WTC11 (cell line): ENCODE results near the gene IQSEC1. TPM values are rescaled to one million over a fixed set of nuclear protein-coding genes. Genes with fewer than 3 reads are reported as not detected.

Experiments
- ATAC-seq: fragments of 200-7000 bp; cut with Tn5 transposase; 2 replicates; pipeline ENCODE4 v1.10.0; 2021; ENCODE audit warnings: mild to moderate bottlenecking, moderate library complexity
- CTCF ChIA-PET: fragments of 300-600 bp; sonication (Branson Sonifier 250); formaldehyde crosslinking; loops from one replicate; lab custom pipeline; 2021; ENCODE audit warnings: antibody characterized with exemption; lab: Charles Lee
- POLR2A ChIA-PET: fragments of 350-600 bp; sonication (Branson Sonifier 250); formaldehyde crosslinking; loops from one replicate; lab custom pipeline; 2021; ENCODE audit warnings: antibody characterized with exemption; lab: Charles Lee
- DNase-seq: peaks from one replicate; pipeline ENCODE4 v3.0.0; 2021; ENCODE audit warnings: low spot score
- H3K27ac Mint-ChIP-seq: 2 replicates; pipeline ENCODE4 v1.8.0; 2021; ENCODE audit warnings: mixed read lengths
- H3K27me3 Mint-ChIP-seq: 2 replicates; pipeline ENCODE4 v1.8.0; 2021; ENCODE audit warnings: low read depth, mild to moderate bottlenecking, moderate library complexity, mixed read lengths
- H3K36me3 Mint-ChIP-seq: 2 replicates; pipeline ENCODE4 v1.8.0; 2021; ENCODE audit warnings: mixed read lengths
- H3K4me1 Mint-ChIP-seq: 2 replicates; pipeline ENCODE4 v1.8.0; 2022; ENCODE audit warnings: mixed read lengths
- H3K4me3 Mint-ChIP-seq: 2 replicates; pipeline ENCODE4 v1.8.0; 2021; ENCODE audit warnings: mild to moderate bottlenecking, moderate library complexity, mixed read lengths
- H3K9me3 Mint-ChIP-seq: 2 replicates; pipeline ENCODE4 v1.8.0; 2021; ENCODE audit warnings: mixed read lengths
- AFF4 ChIP-seq: sonication (generic); formaldehyde crosslinking; IDR thresholded peaks from 2 replicates; pipeline ENCODE4 v1.8.1; 2023; ENCODE audit warnings: mild to moderate bottlenecking, missing genetic modification reagents, borderline replicate concordance
- ARID4B ChIP-seq: sonication (generic); formaldehyde crosslinking; IDR thresholded peaks from 2 replicates; pipeline ENCODE4 v1.8.0; 2023; ENCODE audit warnings: missing genetic modification reagents, mild to moderate bottlenecking, borderline replicate concordance
- ELF4 ChIP-seq: sonication (generic); formaldehyde crosslinking; IDR thresholded peaks from 2 replicates; pipeline ENCODE4 v1.8.1; 2022; ENCODE audit warnings: low read depth, mild to moderate bottlenecking, moderate library complexity, missing genetic modification reagents
- FOXP4 ChIP-seq: sonication (generic); formaldehyde crosslinking; IDR thresholded peaks from 2 replicates; pipeline ENCODE4 v1.8.0; 2022; ENCODE audit warnings: mild to moderate bottlenecking, missing genetic modification reagents
- HMGA2 ChIP-seq: fragments of 250-450 bp; sonication (Bioruptor Pico); IDR thresholded peaks from 2 replicates; pipeline ENCODE4 v1.4.0; 2021; ENCODE audit warnings: mild to moderate bottlenecking, moderate library complexity
- IRF1 ChIP-seq: sonication (generic); formaldehyde crosslinking; IDR thresholded peaks from 2 replicates; pipeline ENCODE4 v1.8.0; 2023; ENCODE audit warnings: missing genetic modification reagents
- JAZF1 ChIP-seq: fragments of 250-450 bp; sonication (Bioruptor Pico); IDR thresholded peaks from 2 replicates; pipeline ENCODE4 v1.9.0; 2021; ENCODE audit warnings: moderate library complexity, mild to moderate bottlenecking, inconsistent platforms
- JUN ChIP-seq: sonication (generic); formaldehyde crosslinking; IDR thresholded peaks from 2 replicates; pipeline ENCODE4 v1.8.0; 2023; ENCODE audit warnings: mild to moderate bottlenecking, missing genetic modification reagents
- MXD4 ChIP-seq: fragments of 250-450 bp; sonication (Bioruptor Pico); IDR thresholded peaks from 2 replicates; pipeline ENCODE4 v1.8.0; 2021; ENCODE audit warnings: mild to moderate bottlenecking, moderate library complexity, borderline replicate concordance
- NFYB ChIP-seq: sonication (generic); formaldehyde crosslinking; conservative IDR thresholded peaks from 2 replicates; pipeline ENCODE4 v1.8.0; 2022; ENCODE audit warnings: low read depth, missing genetic modification reagents
- NR2C2 ChIP-seq: sonication (generic); formaldehyde crosslinking; IDR thresholded peaks from 2 replicates; pipeline ENCODE4 v1.8.0; 2022; ENCODE audit warnings: mild to moderate bottlenecking, missing genetic modification reagents
- OVOL2 ChIP-seq: fragments of 250-450 bp; sonication (Bioruptor Pico); IDR thresholded peaks from 2 replicates; pipeline ENCODE4 v1.9.0; 2021; ENCODE audit warnings: mild to moderate bottlenecking, borderline replicate concordance
- PREB ChIP-seq: sonication (generic); formaldehyde crosslinking; IDR thresholded peaks from 2 replicates; pipeline ENCODE4 v1.8.1; 2022; ENCODE audit warnings: mild to moderate bottlenecking, missing genetic modification reagents, moderate library complexity, borderline replicate concordance
- SOX15 ChIP-seq: fragments of 250-450 bp; sonication (Bioruptor Pico); IDR thresholded peaks from 2 replicates; pipeline ENCODE4 v1.9.0; 2021; ENCODE audit warnings: mild to moderate bottlenecking
- TCF7 ChIP-seq: sonication (generic); formaldehyde crosslinking; IDR thresholded peaks from 2 replicates; pipeline ENCODE4 v1.8.0; 2022; ENCODE audit warnings: mild to moderate bottlenecking, low read depth, missing genetic modification reagents, moderate library complexity
- USF2 ChIP-seq: sonication (generic); formaldehyde crosslinking; IDR thresholded peaks from 2 replicates; pipeline ENCODE4 v1.8.1; 2023; ENCODE audit warnings: mild to moderate bottlenecking, missing genetic modification reagents, moderate library complexity
- total RNA-seq: library from RNA; stranded (reverse); gene quantifications from 3 replicates; pipeline ENCODE4 v1.2.3, GENCODE V29; 2021

IQSEC1 gene
- total RNA-seq, 1 experiment from 2014 or later, result 35.0 TPM

- TF ChIP-seq AFF4, result no peak
- no peak for TF ChIP-seq PREB (CRISPR knock-in tag)
- no peak for TF ChIP-seq TCF7 (CRISPR knock-in tag)
- TF ChIP-seq ARID4B (CRISPR knock-in tag), result no peak
Observed at GRCh38 chr3:13024765-13025065, 48.5 kb downstream of the IQSEC1 start (continued).

GRCh38 chr3:13023971-13024764 is 49.1 kb downstream of the IQSEC1 start:
- peaks cover 16% of the 10 kb centered on the region for H3K4me1 Mint-ChIP-seq
- no peaks in the 10 kb centered on the region for H3K9me3 Mint-ChIP-seq
- H3K4me3 Mint-ChIP-seq, result no peak overlapping the region
- H3K36me3 Mint-ChIP-seq, result no peaks in the 10 kb centered on the region
- no peak overlapping the region for H3K27ac Mint-ChIP-seq
- ATAC-seq (no peak), DNase-seq (no peak)
- ChIA-PET CTCF (no interaction called here), POLR2A (no interaction called here)
- no peaks in the 10 kb centered on the region for H3K27me3 Mint-ChIP-seq
- TF ChIP-seq JUN (CRISPR knock-in tag) (no peak), NFYB (CRISPR knock-in tag) (no peak), IRF1 (CRISPR knock-in tag) (no peak), MXD4 (CRISPR knock-in tag) (no peak), USF2 (CRISPR knock-in tag) (no peak), NR2C2 (CRISPR knock-in tag) (no peak), SOX15 (CRISPR knock-in tag) (no peak), FOXP4 (CRISPR knock-in tag) (no peak), ELF4 (CRISPR knock-in tag) (no peak), HMGA2 (CRISPR knock-in tag) (no peak), OVOL2 (CRISPR knock-in tag) (no peak), JAZF1 (CRISPR knock-in tag) (no peak)
- TF ChIP-seq, all 79 proteins: peak for 0
